Measurements from ENCODE around the gene COL2A1.

DNA sequence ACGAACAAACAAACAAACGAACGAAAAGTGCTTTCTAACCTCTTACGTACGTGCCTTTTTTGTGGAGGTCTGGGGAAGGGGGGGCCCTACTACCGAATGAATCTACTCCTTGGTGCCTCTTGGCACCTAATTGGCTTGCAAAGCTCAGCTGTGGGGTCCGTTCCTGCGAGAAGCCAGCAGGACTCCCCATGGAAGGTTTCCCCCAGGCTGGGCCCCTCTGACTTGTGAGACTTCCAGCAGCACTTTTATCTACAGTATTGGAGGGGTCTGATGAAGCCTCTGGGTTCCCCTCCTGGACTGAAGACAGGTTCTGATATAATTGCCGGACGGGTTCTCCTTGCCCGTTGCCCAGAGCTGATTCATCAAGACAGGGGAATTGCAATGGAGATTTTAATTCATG is 42.1 kb downstream of the COL2A1 start:
- TF ChIP-seq, protein P1, sequence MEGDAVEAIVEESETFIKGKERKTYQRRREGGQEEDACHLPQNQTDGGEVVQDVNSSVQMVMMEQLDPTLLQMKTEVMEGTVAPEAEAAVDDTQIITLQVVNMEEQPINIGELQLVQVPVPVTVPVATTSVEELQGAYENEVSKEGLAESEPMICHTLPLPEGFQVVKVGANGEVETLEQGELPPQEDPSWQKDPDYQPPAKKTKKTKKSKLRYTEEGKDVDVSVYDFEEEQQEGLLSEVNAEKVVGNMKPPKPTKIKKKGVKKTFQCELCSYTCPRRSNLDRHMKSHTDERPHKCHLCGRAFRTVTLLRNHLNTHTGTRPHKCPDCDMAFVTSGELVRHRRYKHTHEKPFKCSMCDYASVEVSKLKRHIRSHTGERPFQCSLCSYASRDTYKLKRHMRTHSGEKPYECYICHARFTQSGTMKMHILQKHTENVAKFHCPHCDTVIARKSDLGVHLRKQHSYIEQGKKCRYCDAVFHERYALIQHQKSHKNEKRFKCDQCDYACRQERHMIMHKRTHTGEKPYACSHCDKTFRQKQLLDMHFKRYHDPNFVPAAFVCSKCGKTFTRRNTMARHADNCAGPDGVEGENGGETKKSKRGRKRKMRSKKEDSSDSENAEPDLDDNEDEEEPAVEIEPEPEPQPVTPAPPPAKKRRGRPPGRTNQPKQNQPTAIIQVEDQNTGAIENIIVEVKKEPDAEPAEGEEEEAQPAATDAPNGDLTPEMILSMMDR (IDR thresholded peaks at IDR 0.05): no peak
- TF ChIP-seq EP300 (IDR thresholded peaks at IDR 0.05) (no peak), POLR2A (IDR thresholded peaks at IDR 0.05) (no peak)
